Gastroesophageal sphincter (tissue), 3 donors: ENCODE measurements around the gene LAMA3.

Experiments
- EP300 ChIP-seq: sonication (generic); formaldehyde crosslinking; IDR thresholded peaks from one replicate; pipeline ENCODE4 v1.6.1; 2017; ENCODE audit warnings: antibody characterized with exemption, mild to moderate bottlenecking
- POLR2A ChIP-seq, 2 donors: fragments of 450-650 bp; IDR thresholded peaks; one replicate each; pipeline ENCODE4 v1.6.1; 2017; ENCODE audit warnings: antibody characterized with exemption in 2 of 2, mild to moderate bottlenecking in 2 of 2, moderate library complexity in 1 of 2
- POLR2AphosphoS5 ChIP-seq: sonication (generic); formaldehyde crosslinking; IDR thresholded peaks from one replicate; pipeline ENCODE4 v1.6.1; 2017; ENCODE audit warnings: antibody characterized with exemption
- TF ChIP-seq, protein P1 (sequence below), 4 experiments: fragments of 200-600 bp in 2 of 4; fragments of 450-650 bp in 2 of 4; sonication (generic) in 1 of 4; IDR thresholded peaks; one replicate each; pipeline ENCODE4 v1.5.1; 2017 to 2019; ENCODE audit warnings: antibody characterized with exemption in 4 of 4, mild to moderate bottlenecking in 2 of 4, moderate library complexity in 2 of 4

DNA sequence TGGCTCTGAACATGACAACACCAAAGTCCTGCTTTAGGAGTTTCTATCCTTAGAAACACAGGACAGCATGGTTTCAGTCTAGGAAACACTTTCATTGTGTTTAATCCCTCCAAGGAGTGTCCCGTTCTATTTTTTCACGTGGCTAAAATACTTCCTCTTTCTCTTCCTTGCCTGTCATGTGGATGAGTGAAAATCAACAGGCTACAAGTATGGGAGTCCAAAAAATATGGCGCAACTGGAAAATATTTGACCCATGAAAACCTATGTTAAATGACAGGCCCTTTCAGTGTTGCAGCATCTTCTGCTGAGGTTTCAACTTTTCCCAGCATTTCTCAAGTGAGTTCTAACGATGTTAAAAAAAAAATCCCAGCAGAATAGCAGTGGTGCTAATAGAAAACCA, 146.3 kb downstream of the LAMA3 start:
- TF ChIP-seq, protein P1, sequence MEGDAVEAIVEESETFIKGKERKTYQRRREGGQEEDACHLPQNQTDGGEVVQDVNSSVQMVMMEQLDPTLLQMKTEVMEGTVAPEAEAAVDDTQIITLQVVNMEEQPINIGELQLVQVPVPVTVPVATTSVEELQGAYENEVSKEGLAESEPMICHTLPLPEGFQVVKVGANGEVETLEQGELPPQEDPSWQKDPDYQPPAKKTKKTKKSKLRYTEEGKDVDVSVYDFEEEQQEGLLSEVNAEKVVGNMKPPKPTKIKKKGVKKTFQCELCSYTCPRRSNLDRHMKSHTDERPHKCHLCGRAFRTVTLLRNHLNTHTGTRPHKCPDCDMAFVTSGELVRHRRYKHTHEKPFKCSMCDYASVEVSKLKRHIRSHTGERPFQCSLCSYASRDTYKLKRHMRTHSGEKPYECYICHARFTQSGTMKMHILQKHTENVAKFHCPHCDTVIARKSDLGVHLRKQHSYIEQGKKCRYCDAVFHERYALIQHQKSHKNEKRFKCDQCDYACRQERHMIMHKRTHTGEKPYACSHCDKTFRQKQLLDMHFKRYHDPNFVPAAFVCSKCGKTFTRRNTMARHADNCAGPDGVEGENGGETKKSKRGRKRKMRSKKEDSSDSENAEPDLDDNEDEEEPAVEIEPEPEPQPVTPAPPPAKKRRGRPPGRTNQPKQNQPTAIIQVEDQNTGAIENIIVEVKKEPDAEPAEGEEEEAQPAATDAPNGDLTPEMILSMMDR (IDR thresholded peaks at IDR 0.05), result no peak
- TF ChIP-seq POLR2A (IDR thresholded peaks at IDR 0.05), result no peak
- no peak for TF ChIP-seq EP300
- peak; percentile 22 for TF ChIP-seq POLR2AphosphoS5
